ENCODE results near the gene EPHA5.

The EPHA5 gene

DNA sequence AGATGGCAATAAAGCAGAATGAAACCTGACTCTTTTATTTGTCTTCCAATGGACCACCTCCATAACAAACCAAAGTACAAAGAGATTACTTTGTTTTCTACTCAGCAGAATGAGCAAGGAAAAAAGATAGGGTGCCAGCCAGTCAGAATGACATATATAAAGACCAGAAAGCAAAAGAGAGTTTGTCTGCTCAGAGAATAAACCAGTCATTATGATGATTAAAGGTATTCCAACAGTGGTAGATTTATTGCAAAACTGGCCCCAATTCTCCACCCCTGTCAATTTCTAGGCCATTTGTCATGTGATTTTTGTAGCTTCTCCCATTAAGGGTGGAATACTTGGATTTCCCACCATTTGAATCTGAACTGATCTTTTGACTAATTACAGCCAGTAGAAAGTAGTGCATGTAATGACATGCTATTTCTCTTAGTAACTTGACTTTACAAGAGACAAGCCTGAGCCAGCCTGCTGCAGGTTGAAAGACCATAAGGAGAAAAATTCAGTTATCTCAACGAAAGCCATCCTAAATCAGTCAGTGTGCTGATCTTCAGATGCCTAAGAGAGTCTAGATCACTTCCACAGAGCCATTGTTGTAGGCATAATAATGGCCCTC, 203.1 kb downstream of the EPHA5 start:
- FAIRE-seq: no peak
- DNase-seq (ENCODE audit: insufficient read length): no peak
- no peak for TF ChIP-seq TAF1 (IDR thresholded peaks at IDR 0.05; ENCODE audit: borderline replicate concordance, low read depth, low read length)
- TF ChIP-seq POLR2A (IDR thresholded peaks at IDR 0.05; ENCODE audit: low read depth, low read length): no peak
- TF ChIP-seq POLR2AphosphoS5 (IDR thresholded peaks at IDR 0.05; ENCODE audit: low read depth, low read length): no peak

GRCh38 chr4:65461781-65462180, 208.5 kb downstream of the EPHA5 start:
- TF ChIP-seq POLR2AphosphoS5 (IDR thresholded peaks at IDR 0.05; ENCODE audit: low read depth, low read length) (no peak), POLR2A (IDR thresholded peaks at IDR 0.05; ENCODE audit: low read depth, low read length) (no peak), TAF1 (IDR thresholded peaks at IDR 0.05; ENCODE audit: borderline replicate concordance, low read depth, low read length) (no peak)
- DNase-seq (ENCODE audit: insufficient read length) (no peak), FAIRE-seq (no peak)

DNA sequence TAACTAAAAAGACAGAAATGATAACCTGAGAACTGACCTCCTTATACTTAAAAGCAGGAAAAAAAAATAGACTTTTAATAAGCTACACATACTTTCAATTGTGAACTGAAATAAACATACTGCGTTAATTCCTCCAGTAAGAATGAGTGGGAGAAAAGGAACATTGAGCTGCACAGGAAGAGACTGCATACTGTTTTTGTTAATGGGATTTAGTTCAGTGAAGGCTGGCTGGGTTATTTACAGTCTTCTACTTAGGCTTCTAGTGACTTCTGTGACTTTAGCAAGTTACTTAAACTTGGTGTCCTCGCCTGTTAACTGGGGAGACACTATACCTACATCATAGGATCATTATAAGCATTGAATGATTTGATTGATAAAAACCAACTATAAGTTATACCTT, 213.3 kb downstream of the EPHA5 start:
- no peak for TF ChIP-seq TAF1 (IDR thresholded peaks at IDR 0.05; ENCODE audit: borderline replicate concordance, low read depth, low read length)
- TF ChIP-seq POLR2A (IDR thresholded peaks at IDR 0.05; ENCODE audit: low read depth, low read length): no peak
- FAIRE-seq (no peak), DNase-seq (ENCODE audit: insufficient read length) (no peak)

DNA sequence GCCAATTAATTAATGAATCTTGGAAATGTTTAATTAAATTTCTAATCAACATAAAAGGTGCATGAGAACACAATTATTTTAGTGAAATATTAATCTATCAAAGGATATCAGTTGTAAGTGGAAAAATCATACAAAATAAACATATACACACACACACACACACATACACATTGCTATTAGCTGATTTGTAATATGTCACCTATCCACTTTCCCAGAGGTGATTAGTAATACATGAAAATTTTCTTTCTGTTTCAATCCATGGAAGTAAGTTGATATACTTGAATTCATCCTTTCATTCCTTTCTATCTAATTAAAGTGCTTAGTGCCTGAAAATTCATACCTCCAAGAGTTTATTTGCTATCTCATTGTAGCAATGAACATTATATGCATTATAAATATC, 213.7 kb downstream of the EPHA5 start:
- FAIRE-seq: no peak
- no peak for TF ChIP-seq POLR2AphosphoS5 (IDR thresholded peaks at IDR 0.05; ENCODE audit: low read depth, low read length)
- TF ChIP-seq POLR2A (IDR thresholded peaks at IDR 0.05; ENCODE audit: low read depth, low read length): no peak
- TF ChIP-seq TAF1 (IDR thresholded peaks at IDR 0.05; ENCODE audit: borderline replicate concordance, low read depth, low read length): no peak
- DNase-seq (ENCODE audit: insufficient read length): no peak

DNA sequence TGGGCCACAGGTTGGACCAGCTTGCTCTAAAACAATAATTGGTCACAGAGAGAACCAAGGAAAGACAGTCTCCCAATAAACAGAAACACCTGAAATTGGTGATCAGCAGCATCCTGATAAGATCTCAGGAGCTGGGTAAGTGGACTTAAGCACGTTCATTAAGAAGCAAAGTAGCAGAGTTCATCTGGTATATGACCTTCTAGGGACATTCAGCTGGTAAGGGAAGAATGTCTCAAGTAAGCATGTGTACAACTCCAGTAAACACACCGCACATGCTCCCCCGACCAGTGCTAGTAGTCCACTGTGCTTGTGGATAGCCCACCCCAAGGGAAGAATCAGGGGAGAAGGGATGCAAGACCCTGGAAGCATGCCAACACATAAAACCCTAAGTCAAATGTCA, 216.9 kb downstream of the EPHA5 start:
- DNase-seq (ENCODE audit: insufficient read length): no peak
- no peak for FAIRE-seq
- no peak for TF ChIP-seq TAF1 (IDR thresholded peaks at IDR 0.05; ENCODE audit: borderline replicate concordance, low read depth, low read length)
- TF ChIP-seq POLR2AphosphoS5 (IDR thresholded peaks at IDR 0.05; ENCODE audit: low read depth, low read length): no peak
- no peak for TF ChIP-seq POLR2A (IDR thresholded peaks at IDR 0.05; ENCODE audit: low read depth, low read length)

- FAIRE-seq (no peak), DNase-seq (ENCODE audit: insufficient read length) (no peak)
- TF ChIP-seq POLR2A (IDR thresholded peaks at IDR 0.05; ENCODE audit: low read depth, low read length) (no peak), POLR2AphosphoS5 (IDR thresholded peaks at IDR 0.05; ENCODE audit: low read depth, low read length) (no peak), TAF1 (IDR thresholded peaks at IDR 0.05; ENCODE audit: borderline replicate concordance, low read depth, low read length) (no peak)
Observed at GRCh38 chr4:65450899-65451298, 219.4 kb downstream of the EPHA5 start.

- DNase-seq (ENCODE audit: insufficient read length) (no peak), FAIRE-seq (no peak)
- TF ChIP-seq TAF1 (IDR thresholded peaks at IDR 0.05; ENCODE audit: borderline replicate concordance, low read depth, low read length) (no peak), POLR2A (IDR thresholded peaks at IDR 0.05; ENCODE audit: low read depth, low read length) (no peak), POLR2AphosphoS5 (IDR thresholded peaks at IDR 0.05; ENCODE audit: low read depth, low read length) (no peak)
Observed at GRCh38 chr4:65437102-65437501, 233.2 kb downstream of the EPHA5 start.

DNA sequence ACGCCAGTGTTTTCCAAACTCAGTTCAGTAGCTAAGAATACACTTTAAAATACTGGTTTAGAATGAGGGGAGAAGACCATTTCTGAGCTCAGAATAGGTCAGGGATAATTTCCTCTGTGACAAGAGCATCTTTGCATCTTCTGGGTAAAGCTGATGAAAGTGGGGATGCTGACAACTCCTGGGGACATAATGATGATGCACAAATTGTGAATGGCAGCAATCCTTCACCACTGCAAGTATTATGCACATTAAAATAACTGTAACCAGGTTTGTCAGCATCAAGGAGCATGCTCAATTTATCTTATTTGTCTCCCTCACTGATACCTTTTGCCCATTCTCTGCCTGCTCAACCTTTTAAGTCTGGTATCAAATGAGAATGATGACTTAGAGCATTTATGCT, 248.2 kb downstream of the EPHA5 start:
- TF ChIP-seq TAF1 (IDR thresholded peaks at IDR 0.05; ENCODE audit: borderline replicate concordance, low read depth, low read length) (no peak), POLR2A (IDR thresholded peaks at IDR 0.05; ENCODE audit: low read depth, low read length) (no peak), POLR2AphosphoS5 (IDR thresholded peaks at IDR 0.05; ENCODE audit: low read depth, low read length) (no peak)
- DNase-seq (ENCODE audit: insufficient read length): no peak
- FAIRE-seq: no peak

- no peak for TF ChIP-seq POLR2A (IDR thresholded peaks at IDR 0.05; ENCODE audit: low read depth, low read length)
- no peak for TF ChIP-seq TAF1 (IDR thresholded peaks at IDR 0.05; ENCODE audit: borderline replicate concordance, low read depth, low read length)
- TF ChIP-seq POLR2AphosphoS5 (IDR thresholded peaks at IDR 0.05; ENCODE audit: low read depth, low read length): no peak
- DNase-seq (ENCODE audit: insufficient read length) (no peak), FAIRE-seq (no peak)
Observed at GRCh38 chr4:65420036-65420435, 250.3 kb downstream of the EPHA5 start.

GRCh38 chr4:65416891-65417290, 253.4 kb downstream of the EPHA5 start:
- no peak for DNase-seq (ENCODE audit: insufficient read length)
- no peak for TF ChIP-seq POLR2AphosphoS5 (IDR thresholded peaks at IDR 0.05; ENCODE audit: low read depth, low read length)
- no peak for TF ChIP-seq POLR2A (IDR thresholded peaks at IDR 0.05; ENCODE audit: low read depth, low read length)
- no peak for FAIRE-seq

- TF ChIP-seq POLR2A (IDR thresholded peaks at IDR 0.05; ENCODE audit: low read depth, low read length): no peak
- TF ChIP-seq TAF1 (IDR thresholded peaks at IDR 0.05; ENCODE audit: borderline replicate concordance, low read depth, low read length): no peak
- TF ChIP-seq POLR2AphosphoS5 (IDR thresholded peaks at IDR 0.05; ENCODE audit: low read depth, low read length): no peak
- no peak for FAIRE-seq
- no peak for DNase-seq (ENCODE audit: insufficient read length)
Observed at GRCh38 chr4:65407483-65407882, 262.8 kb downstream of the EPHA5 start.

GRCh38 chr4:65401083-65401482, 269.2 kb downstream of the EPHA5 start:
- FAIRE-seq: no peak

DNA sequence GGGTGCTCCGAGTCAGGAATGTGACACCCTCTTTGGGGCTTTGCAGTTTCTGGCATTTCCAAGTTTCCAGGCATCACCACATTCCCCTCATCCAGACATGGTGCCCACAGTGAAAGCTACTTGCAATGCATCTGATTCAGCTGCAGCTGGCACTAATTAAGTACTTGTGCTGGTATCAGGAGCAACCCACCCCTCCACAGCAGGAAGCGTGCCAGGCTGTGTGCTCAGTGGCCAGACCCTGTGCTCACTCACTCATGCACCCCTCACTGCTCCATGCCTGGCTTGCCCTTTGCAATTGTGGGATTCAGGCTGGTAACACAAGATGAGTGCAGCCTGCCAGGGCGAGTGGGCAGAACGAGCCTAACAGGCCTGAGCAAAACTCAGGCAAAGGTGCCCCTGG, 271.2 kb downstream of the EPHA5 start:
- no peak for FAIRE-seq
- no peak for TF ChIP-seq POLR2AphosphoS5 (IDR thresholded peaks at IDR 0.05; ENCODE audit: low read depth, low read length)
- no peak for TF ChIP-seq POLR2A (IDR thresholded peaks at IDR 0.05; ENCODE audit: low read depth, low read length)
- TF ChIP-seq TAF1 (IDR thresholded peaks at IDR 0.05; ENCODE audit: borderline replicate concordance, low read depth, low read length): no peak
- DNase-seq (ENCODE audit: insufficient read length): no peak

More at GRCh38 chr4:65401083-65401482, 269.2 kb downstream of the EPHA5 start:
- no peak for DNase-seq (ENCODE audit: insufficient read length)
- TF ChIP-seq POLR2AphosphoS5 (IDR thresholded peaks at IDR 0.05; ENCODE audit: low read depth, low read length) (no peak), POLR2A (IDR thresholded peaks at IDR 0.05; ENCODE audit: low read depth, low read length) (no peak), TAF1 (IDR thresholded peaks at IDR 0.05; ENCODE audit: borderline replicate concordance, low read depth, low read length) (no peak)

All from GM12892 (cell line).